GM23338 (cell line): ENCODE measurements around the gene GNAT1.

Experiments used
- CREB1 ChIP-seq: fragments of 250-450 bp; sonication (Bioruptor Pico); IDR thresholded peaks from 2 replicates; pipeline ENCODE4 v1.5.0; 2020; ENCODE audit warnings: low read depth, mild to moderate bottlenecking, moderate library complexity
- CTCF ChIP-seq, 2 experiments: fragments of 200-600 bp in 1 of 2; sonication (generic) in 1 of 2; conservative IDR thresholded peaks; 2 replicates each; pipeline versions ENCODE4 v1.5.1 to v1.6.1; 2016 to 2017; ENCODE audit warnings: antibody characterized with exemption in 2 of 2, low read depth in 2 of 2, mild to moderate bottlenecking in 2 of 2, moderate library complexity in 1 of 2
- EZH2 ChIP-seq: fragments of 200-600 bp; sonication (generic); IDR thresholded peaks from one replicate; pipeline ENCODE4 v1.8.0; 2017; ENCODE audit warnings: antibody characterized with exemption, mild to moderate bottlenecking, low read depth; ENCODE audit not compliant: unreplicated experiment
- POLR2AphosphoS5 ChIP-seq: IDR thresholded peaks from 2 replicates; pipeline ENCODE4 v1.6.1; 2016; ENCODE audit warnings: antibody characterized with exemption, low read depth

GRCh38 chr3:50208677-50209344 lies 17.4 kb downstream of the GNAT1 start:
- TF ChIP-seq CTCF (conservative IDR thresholded peaks at IDR 0.05; ENCODE audit: low read depth in 2 of 2) (no peak), POLR2AphosphoS5 (no peak), EZH2 (no peak), CREB1 (no peak)
